H1 (cell line): Measurements from ENCODE around the gene PELI2. TPM values are rescaled to one million over a fixed set of nuclear protein-coding genes. Genes with fewer than 3 reads are reported as not detected.

ENCODE experiments used
- BCL11A ChIP-seq, 2 experiments: IDR thresholded peaks; one replicate each; pipeline ENCODE4 v1.6.1; 2011; ENCODE audit warnings: low read depth in 2 of 2, low read length in 2 of 2, mild to moderate bottlenecking in 2 of 2
- CBX8 ChIP-seq: fragments of 300-800, 300-1000 bp; sonication (generic); IDR thresholded peaks from 2 replicates; pipeline ENCODE4 v1.7.1; 2016; ENCODE audit warnings: low read depth, low read length, borderline replicate concordance
- CHD1 ChIP-seq: IDR thresholded peaks from 2 replicates; pipeline ENCODE4 v1.6.1; 2012; ENCODE audit warnings: low read depth, low read length, improper control_type of control experiment
- CTBP2 ChIP-seq: IDR thresholded peaks from 2 replicates; pipeline ENCODE4 v1.7.0; 2011; ENCODE audit warnings: borderline replicate concordance, mild to moderate bottlenecking, moderate library complexity, mixed read lengths, low read length; ENCODE audit not compliant: insufficient read depth, insufficient read length
- EGR1 ChIP-seq: IDR thresholded peaks from 2 replicates; pipeline ENCODE4 v1.6.1; 2011; ENCODE audit warnings: low read depth, low read length, borderline replicate concordance
- SAP30 ChIP-seq: fragments of 300-600 bp; sonication (generic); IDR thresholded peaks from 2 replicates; pipeline ENCODE4 v1.7.1; 2012; ENCODE audit warnings: low read length, moderate library complexity, mild to moderate bottlenecking, inconsistent platforms; ENCODE audit not compliant: insufficient read depth, insufficient replicate concordance
- TEAD4 ChIP-seq: IDR thresholded peaks from 2 replicates; pipeline ENCODE4 v1.6.1; 2012; ENCODE audit warnings: low read depth, low read length, inconsistent platforms, mixed read lengths
- polyA plus RNA-seq, 7 experiments: library from polyadenylated mRNA; depleted of rRNA in 3 of 7; stranded (reverse) in 5 of 7; unstranded in 2 of 7; fragments of >200 nt in 5 of 7; fragments of 200-250 nt in 2 of 7; gene quantifications; 1 replicate in 5 of 7; 2 replicates in 1 of 7; 4 replicates in 1 of 7; pipeline versions ENCODE4 v1.2.1 to v1.2.3, GENCODE V29; 2011 to 2013; ENCODE audit warnings: missing spikeins in 2 of 7, mixed read lengths in 2 of 7
- total RNA-seq: library from RNA; stranded (reverse); fragmentation: NEBNext Ultra II Directional; extraction: Animal tissue kit (Norgen Biotek cat#: 25700); gene quantifications from 2 replicates; pipeline ENCODE4 v1.2.1, GENCODE V29; 2021

Gene PELI2
- total and polyA plus RNA-seq, 2 of the 8 experiments (the other 6 are each of a cell fraction or from before 2014, with no cell fraction given): 14.6 to 25.7 TPM

DNA sequence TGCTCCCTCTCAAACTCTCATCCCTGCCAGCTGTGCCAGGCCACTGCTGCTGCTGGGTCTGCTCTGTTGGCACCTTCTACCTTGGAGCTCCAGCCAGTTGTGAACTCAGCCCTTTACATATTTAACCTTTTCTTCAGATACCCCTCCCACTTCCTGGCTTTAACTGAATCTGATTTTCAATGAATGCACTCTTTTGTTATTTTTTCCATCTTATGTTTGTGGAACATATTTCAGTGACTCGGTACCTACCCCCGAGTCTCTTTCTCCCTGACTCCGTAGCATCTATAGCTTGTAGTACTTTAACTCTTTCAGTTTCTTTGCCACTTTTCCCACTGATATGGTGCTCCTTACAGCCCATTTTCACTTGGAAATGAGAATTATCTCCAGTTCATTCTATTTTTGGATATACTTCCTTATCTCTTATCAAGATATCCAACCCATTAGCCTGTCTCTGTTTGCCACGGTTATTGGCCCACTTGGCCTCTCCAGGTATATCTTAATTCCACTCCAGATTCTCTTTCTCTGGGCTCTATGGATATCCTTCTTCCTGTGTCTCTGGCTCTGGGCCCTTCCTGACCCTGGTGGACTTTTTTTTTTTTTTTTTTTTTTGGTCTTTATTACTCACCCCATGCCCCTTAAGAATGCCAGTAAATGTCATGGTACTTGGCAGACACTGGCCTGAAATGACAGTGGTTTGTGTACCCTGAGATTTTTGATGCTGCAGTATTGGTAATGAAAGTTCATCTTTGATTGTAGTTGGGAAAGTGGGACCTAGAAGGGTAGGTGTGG, 62.7 kb downstream of the PELI2 start (continued):
- TF ChIP-seq CHD1 (no peak), CTBP2 (no peak), EGR1 (no peak), BCL11A (IDR thresholded peaks at IDR 0.05; ENCODE audit: low read depth in 2 of 2, low read length in 2 of 2) (no peak), TEAD4 (no peak), CBX8 (no peak), SAP30 (no peak)
